ENCODE results near the gene ESAM.

DNA sequence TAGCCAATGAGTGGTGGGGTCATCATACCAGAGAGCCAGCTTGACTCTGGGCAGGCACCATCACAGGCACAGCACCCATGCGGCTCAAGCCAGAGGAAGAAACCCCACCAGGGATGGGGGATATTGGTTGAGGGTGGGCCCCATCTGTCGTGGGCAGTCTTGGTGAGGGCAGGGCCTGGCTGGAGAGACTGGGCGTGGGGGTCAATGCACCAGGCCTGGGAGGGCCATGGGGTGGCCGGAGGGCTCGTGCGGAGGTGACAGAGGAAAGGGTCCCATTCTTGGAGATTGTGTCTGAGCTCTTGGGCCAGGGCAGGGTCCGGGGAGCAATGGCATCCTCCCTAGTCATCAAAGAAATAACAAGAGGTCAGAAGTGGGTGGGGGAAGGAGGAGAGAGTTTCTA, 8.5 kb downstream of the ESAM start:
- TF ChIP-seq PAX5 (IDR thresholded peaks at IDR 0.05; ENCODE audit: borderline replicate concordance, low read depth, low read length): no peak
- no peak for TF ChIP-seq CTCF (IDR thresholded peaks at IDR 0.05 in 2 of 3, conservative IDR thresholded peaks at IDR 0.05 in 1 of 3; ENCODE audit: control insufficient read depth in 2 of 3, extremely low read depth in 1 of 3, insufficient read depth in 1 of 3, low read depth in 3 of 3, low read length in 3 of 3)

All from GM12878 (cell line).